ENCODE results near the gene SLK. TPM values are rescaled to one million over a fixed set of nuclear protein-coding genes. Genes with fewer than 3 reads are reported as not detected.

The SLK gene
- total RNA-seq, 1 donor from 2014 or later, result 36.1 TPM

DNA sequence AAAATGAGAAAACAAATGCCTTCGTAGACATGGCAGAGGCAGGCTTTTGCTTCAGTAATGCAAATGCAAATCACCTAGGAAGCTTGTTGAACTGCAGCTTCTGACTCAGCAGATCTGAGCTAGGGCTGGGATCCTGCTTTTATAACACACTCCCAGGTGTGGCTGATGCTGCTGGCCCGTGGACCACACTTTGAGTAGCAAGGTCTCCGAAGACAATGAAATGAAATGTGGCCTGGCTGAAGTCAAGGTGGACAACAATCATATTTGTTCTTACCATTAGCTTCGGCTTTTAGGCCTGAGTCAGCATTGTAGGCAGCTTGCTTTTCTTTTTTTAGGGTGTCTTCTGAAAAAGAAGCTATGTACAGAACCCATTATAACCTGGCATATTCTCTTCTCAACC lies 92.4 kb downstream of the SLK start:
- intact Hi-C loops (cut with micrococcal nuclease), result loop anchor here (10.0 kb wide), 1 partner anchor 145 kb away; no protein-coding TSS in a partner anchor
- no peaks in the 10 kb centered on the region for H3K9me3 ChIP-seq (replicated peaks)
- TF ChIP-seq, protein P1, sequence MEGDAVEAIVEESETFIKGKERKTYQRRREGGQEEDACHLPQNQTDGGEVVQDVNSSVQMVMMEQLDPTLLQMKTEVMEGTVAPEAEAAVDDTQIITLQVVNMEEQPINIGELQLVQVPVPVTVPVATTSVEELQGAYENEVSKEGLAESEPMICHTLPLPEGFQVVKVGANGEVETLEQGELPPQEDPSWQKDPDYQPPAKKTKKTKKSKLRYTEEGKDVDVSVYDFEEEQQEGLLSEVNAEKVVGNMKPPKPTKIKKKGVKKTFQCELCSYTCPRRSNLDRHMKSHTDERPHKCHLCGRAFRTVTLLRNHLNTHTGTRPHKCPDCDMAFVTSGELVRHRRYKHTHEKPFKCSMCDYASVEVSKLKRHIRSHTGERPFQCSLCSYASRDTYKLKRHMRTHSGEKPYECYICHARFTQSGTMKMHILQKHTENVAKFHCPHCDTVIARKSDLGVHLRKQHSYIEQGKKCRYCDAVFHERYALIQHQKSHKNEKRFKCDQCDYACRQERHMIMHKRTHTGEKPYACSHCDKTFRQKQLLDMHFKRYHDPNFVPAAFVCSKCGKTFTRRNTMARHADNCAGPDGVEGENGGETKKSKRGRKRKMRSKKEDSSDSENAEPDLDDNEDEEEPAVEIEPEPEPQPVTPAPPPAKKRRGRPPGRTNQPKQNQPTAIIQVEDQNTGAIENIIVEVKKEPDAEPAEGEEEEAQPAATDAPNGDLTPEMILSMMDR (IDR thresholded peaks at IDR 0.05; ENCODE audit: borderline replicate concordance), result no peak
- H3K27ac ChIP-seq (replicated peaks), result no peak overlapping the region
- peaks cover 4% of the 10 kb centered on the region for H3K27me3 ChIP-seq (ENCODE audit: low read depth)
- no peak overlapping the region for H3K4me3 ChIP-seq
- no peaks in the 10 kb centered on the region for H3K36me3 ChIP-seq
- no peaks in the 10 kb centered on the region for H3K4me1 ChIP-seq
- no peak for DNase-seq

DNA sequence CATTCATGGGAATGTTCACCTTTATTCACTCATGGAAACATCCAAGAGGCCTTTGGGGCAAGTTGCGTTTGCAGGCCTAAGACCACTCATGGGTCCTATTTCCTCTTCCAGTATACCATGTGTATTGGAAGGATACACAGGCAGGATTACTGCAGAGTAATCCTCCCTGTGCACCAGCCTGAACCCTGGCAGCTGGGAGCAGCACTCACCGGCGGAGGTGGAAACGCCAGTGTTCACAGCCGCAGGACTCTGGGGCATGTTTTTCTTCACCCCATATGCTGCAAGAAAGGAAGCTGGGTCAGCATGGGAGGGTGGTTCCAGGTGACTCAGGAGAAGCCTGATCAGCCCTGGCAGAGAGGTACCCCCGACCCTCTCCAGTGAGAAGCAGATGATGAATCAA lies 94.3 kb downstream of the SLK start:
- no peak for DNase-seq
- no peak overlapping the region for H3K27ac ChIP-seq (replicated peaks)

DNA sequence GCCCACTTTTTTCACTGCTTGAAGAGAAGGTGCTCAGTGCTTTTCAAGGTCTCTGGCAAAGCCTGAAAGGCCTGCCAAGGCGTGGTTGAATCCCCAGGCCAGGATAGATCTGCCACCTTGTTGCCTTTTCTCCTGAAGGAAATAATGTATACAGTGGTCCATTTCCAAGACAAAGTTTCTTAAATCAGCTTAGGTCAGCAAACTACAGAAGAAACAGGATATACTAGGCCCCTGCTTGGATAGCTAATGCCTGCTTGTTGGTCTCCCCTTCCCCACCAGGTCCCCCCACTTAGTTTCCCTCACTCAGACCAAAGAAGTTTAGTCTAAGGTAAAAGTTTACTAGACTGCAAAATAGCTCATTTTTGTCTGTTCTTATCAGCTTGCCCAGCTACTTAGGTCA lies 98.8 kb downstream of the SLK start:
- Histone ChIP-seq H3K9me3 (replicated peaks) (no peaks in the 10 kb centered on the region), H3K4me3 (no peak overlapping the region), H3K27me3 (ENCODE audit: low read depth) (peaks cover 14% of the 10 kb centered on the region), H3K27ac (replicated peaks) (no peak overlapping the region), H3K4me1 (no peaks in the 10 kb centered on the region), H3K36me3 (no peaks in the 10 kb centered on the region)
- TF ChIP-seq, protein P1 (IDR thresholded peaks at IDR 0.05; ENCODE audit: borderline replicate concordance), result no peak
- DNase-seq, result no peak
- intact Hi-C loops (cut with micrococcal nuclease), result no loop called here

More for the DNA sequence above, 94.3 kb downstream of the SLK start:
- H3K36me3 ChIP-seq, result no peaks in the 10 kb centered on the region
- no peaks in the 10 kb centered on the region for H3K4me1 ChIP-seq
- TF ChIP-seq, protein P1 (IDR thresholded peaks at IDR 0.05; ENCODE audit: borderline replicate concordance), result no peak
- peaks cover 14% of the 10 kb centered on the region for H3K27me3 ChIP-seq (ENCODE audit: low read depth)
- no peaks in the 10 kb centered on the region for H3K9me3 ChIP-seq (replicated peaks)
- intact Hi-C loops (cut with micrococcal nuclease), result no loop called here
- no peak overlapping the region for H3K4me3 ChIP-seq

DNA sequence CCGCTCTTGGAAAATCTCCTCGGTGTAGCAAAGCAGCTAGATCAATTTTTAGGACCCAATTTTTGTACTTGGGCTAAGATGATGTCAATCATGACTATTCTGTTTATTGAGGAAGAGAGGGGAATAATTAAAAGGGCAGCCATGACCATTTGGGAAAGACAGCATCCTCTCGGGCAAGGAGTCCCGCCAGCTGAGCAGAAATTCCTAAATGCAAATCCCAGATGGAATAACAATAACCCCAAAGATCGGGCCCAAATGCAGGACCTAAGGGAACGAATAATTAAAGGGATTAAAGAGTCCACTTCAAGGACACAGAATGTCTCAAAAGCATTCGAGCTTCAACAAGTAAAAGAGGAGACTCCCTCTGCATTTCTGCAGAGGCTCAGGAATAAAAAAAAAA lies 100.0 kb downstream of the SLK start:
- intact Hi-C loops (cut with micrococcal nuclease), result no loop called here
- no peak for DNase-seq
- Histone ChIP-seq H3K4me3 (no peak overlapping the region), H3K9me3 (replicated peaks) (no peaks in the 10 kb centered on the region), H3K27ac (replicated peaks) (no peak overlapping the region), H3K36me3 (no peaks in the 10 kb centered on the region), H3K4me1 (no peaks in the 10 kb centered on the region), H3K27me3 (ENCODE audit: low read depth) (peaks cover 14% of the 10 kb centered on the region)
- TF ChIP-seq, protein P1 (IDR thresholded peaks at IDR 0.05; ENCODE audit: borderline replicate concordance), result no peak

DNA sequence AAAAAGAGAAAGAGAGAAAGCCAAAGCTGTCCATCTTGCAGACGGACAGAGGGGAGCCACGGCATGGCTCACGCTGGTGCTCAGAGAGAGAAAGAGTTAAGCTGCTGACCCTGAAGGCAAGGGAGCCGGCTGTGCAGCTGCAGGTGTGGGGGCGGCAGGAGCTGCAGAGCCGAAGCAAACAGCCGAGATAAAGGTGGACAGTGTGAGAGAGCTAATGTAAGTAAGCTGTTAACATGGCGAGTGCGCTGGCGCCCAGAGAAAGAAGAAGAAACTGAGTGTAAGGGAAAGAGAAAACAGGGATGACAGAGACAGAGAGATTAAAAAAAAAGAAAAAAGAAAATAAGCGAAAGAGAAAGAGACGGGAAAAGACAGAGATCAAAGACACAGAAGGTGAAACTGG lies 100.6 kb downstream of the SLK start:
- TF ChIP-seq, protein P1 (IDR thresholded peaks at IDR 0.05; ENCODE audit: borderline replicate concordance), result no peak
- intact Hi-C loops (cut with micrococcal nuclease), result no loop called here
- no peak for DNase-seq
- Histone ChIP-seq H3K27me3 (ENCODE audit: low read depth) (peaks cover 14% of the 10 kb centered on the region), H3K36me3 (no peaks in the 10 kb centered on the region), H3K27ac (replicated peaks) (no peak overlapping the region), H3K9me3 (replicated peaks) (no peaks in the 10 kb centered on the region), H3K4me3 (no peak overlapping the region), H3K4me1 (no peaks in the 10 kb centered on the region)

DNA sequence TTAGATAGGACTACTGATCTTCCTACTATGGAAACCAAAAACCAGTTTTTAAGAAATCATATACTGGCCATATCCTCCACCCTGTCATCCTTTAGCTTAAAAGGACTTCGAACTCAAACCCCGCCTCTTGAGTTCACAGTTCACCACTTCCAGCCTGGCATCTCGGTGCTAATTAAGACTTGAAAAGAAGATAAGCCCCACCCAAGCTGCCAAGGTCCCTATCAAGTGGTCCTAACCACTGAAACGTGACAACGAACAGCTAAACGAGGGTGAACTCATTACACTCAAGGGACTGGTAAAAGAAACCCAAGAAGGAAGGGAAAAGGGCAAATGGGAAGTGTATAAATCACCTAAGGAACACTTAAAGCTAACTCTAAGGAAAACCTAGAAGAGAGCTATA lies 102.7 kb downstream of the SLK start:
- TF ChIP-seq, protein P1 (IDR thresholded peaks at IDR 0.05; ENCODE audit: borderline replicate concordance), result no peak
- intact Hi-C loops (cut with micrococcal nuclease), result no loop called here
- Histone ChIP-seq H3K9me3 (replicated peaks) (no peaks in the 10 kb centered on the region), H3K36me3 (no peaks in the 10 kb centered on the region), H3K4me1 (no peaks in the 10 kb centered on the region), H3K27ac (replicated peaks) (no peak overlapping the region), H3K4me3 (no peak overlapping the region), H3K27me3 (ENCODE audit: low read depth) (peaks cover 13% of the 10 kb centered on the region)
- DNase-seq, result no peak

Measured in left ventricle myocardium inferior (tissue), 1 donor.